Activated naive CD4-positive, alpha-beta T cell treated with anti-CD3 and anti-CD28 coated beads for 36 hours (primary cell): ENCODE results near the gene RBM46. TPM values are rescaled to one million over a fixed set of nuclear protein-coding genes. Genes with fewer than 3 reads are reported as not detected.
"Not testable (repeated sequence)": the region's sequence is repeated elsewhere in the genome, so short reads cannot be mapped to it uniquely, and the experiment has no call there.

Experiments used
- CTCF ChIA-PET: fragments of 350-600 bp; sonication (Branson Sonifier 250); formaldehyde crosslinking; loops from one replicate; lab custom pipeline; 2021; ENCODE audit warnings: antibody characterized with exemption; lab: Charles Lee
- DNase-seq: peaks from one replicate; pipeline ENCODE4 v3.0.0-alpha.2; 2020
- H3K27ac Mint-ChIP-seq: one replicate; pipeline ENCODE4 v1.8.0; 2021; ENCODE audit warnings: mild to moderate bottlenecking, mixed read lengths
- H3K27me3 Mint-ChIP-seq: one replicate; pipeline ENCODE4 v1.8.0; 2021; ENCODE audit warnings: low read depth, mixed read lengths
- H3K36me3 Mint-ChIP-seq: one replicate; pipeline ENCODE4 v1.8.0; 2021; ENCODE audit warnings: low read depth, mixed read lengths
- H3K4me1 Mint-ChIP-seq: one replicate; pipeline ENCODE4 v1.8.0; 2021; ENCODE audit warnings: low read depth, mixed read lengths
- H3K4me3 Mint-ChIP-seq: one replicate; pipeline ENCODE4 v1.8.0; 2021; ENCODE audit warnings: mild to moderate bottlenecking, moderate library complexity, mixed read lengths
- H3K9me3 Mint-ChIP-seq: one replicate; pipeline ENCODE4 v1.8.0; 2021; ENCODE audit warnings: mixed read lengths
- intact Hi-C: fragments of 100-400 bp; cut with micrococcal nuclease; formaldehyde crosslinking; loops from one replicate; pipeline ENCODE4 v1.15.1; 2023
- total RNA-seq, 2 experiments: library from RNA; stranded (reverse); gene quantifications; one replicate each; pipeline ENCODE4 v1.2.3, GENCODE V29; 2021

RBM46 gene
- total RNA-seq, 2 experiments from 2014 or later = not detected

GRCh38 chr4:154838694-154839093 is 57.6 kb downstream of the RBM46 start:
- DNase-seq = no peak
- Mint-ChIP-seq H3K4me1 (no peaks in the 10 kb centered on the region), H3K36me3 (no peaks in the 10 kb centered on the region), H3K27me3 (peaks cover 4% of the 10 kb centered on the region), H3K9me3 (no peaks in the 10 kb centered on the region), H3K4me3 (no peak overlapping the region), H3K27ac (no peak overlapping the region)
- CTCF ChIA-PET = interaction anchor here (0.6 kb wide), 1 partner anchor 152 kb away, joined by 3 read pairs; no protein-coding TSS in a partner anchor
- intact Hi-C loops = no loop called here

- no peak overlapping the region for H3K27ac Mint-ChIP-seq
- H3K4me1 Mint-ChIP-seq = no peaks in the 10 kb centered on the region
- intact Hi-C loops = loop anchor here (1.0 kb wide), 1 partner anchor 517 kb away; no protein-coding TSS in a partner anchor
- H3K27me3 Mint-ChIP-seq = no peaks in the 10 kb centered on the region
- CTCF ChIA-PET = interaction anchor here (0.5 kb wide), 1 partner anchor 49 kb away, joined by 3 read pairs; no protein-coding TSS in a partner anchor
- no peak for DNase-seq
- no peaks in the 10 kb centered on the region for H3K36me3 Mint-ChIP-seq
- no peak overlapping the region for H3K4me3 Mint-ChIP-seq
- H3K9me3 Mint-ChIP-seq = peaks cover 1% of the 10 kb centered on the region
Observed at GRCh38 chr4:154854362-154854761, 73.3 kb downstream of the RBM46 start.

- DNase-seq = no peak
- intact Hi-C loops = no loop called here
- H3K36me3 Mint-ChIP-seq = no peaks in the 10 kb centered on the region
- no peak overlapping the region for H3K27ac Mint-ChIP-seq
- H3K9me3 Mint-ChIP-seq = peaks cover 2% of the 10 kb centered on the region
- no peaks in the 10 kb centered on the region for H3K4me1 Mint-ChIP-seq
- no peak overlapping the region for H3K4me3 Mint-ChIP-seq
- CTCF ChIA-PET = no interaction called here
- H3K27me3 Mint-ChIP-seq = no peaks in the 10 kb centered on the region
Observed at GRCh38 chr4:154858166-154858565, 77.1 kb downstream of the RBM46 start.

- Mint-ChIP-seq H3K4me1 (no peaks in the 10 kb centered on the region), H3K9me3 (peaks cover 12% of the 10 kb centered on the region), H3K27ac (no peak overlapping the region), H3K4me3 (no peak overlapping the region), H3K27me3 (no peaks in the 10 kb centered on the region), H3K36me3 (no peaks in the 10 kb centered on the region)
- CTCF ChIA-PET = no interaction called here
- DNase-seq = no peak
- intact Hi-C loops = no loop called here
Observed at GRCh38 chr4:154868414-154869194, 87.5 kb downstream of the RBM46 start.

GRCh38 chr4:154869301-154869700 is 88.2 kb downstream of the RBM46 start:
- CTCF ChIA-PET = interaction anchor here (0.6 kb wide), 1 partner anchor 93 kb away, joined by 3 read pairs; no protein-coding TSS in a partner anchor
- Mint-ChIP-seq H3K36me3 (no peaks in the 10 kb centered on the region), H3K4me1 (no peaks in the 10 kb centered on the region), H3K4me3 (no peak overlapping the region), H3K27me3 (no peaks in the 10 kb centered on the region), H3K27ac (no peak overlapping the region), H3K9me3 (peaks cover 10% of the 10 kb centered on the region)
- intact Hi-C loops = no loop called here
- no peak for DNase-seq

- Mint-ChIP-seq H3K4me1 (no peaks in the 10 kb centered on the region), H3K27me3 (no peaks in the 10 kb centered on the region), H3K9me3 (peaks cover 16% of the 10 kb centered on the region), H3K36me3 (no peaks in the 10 kb centered on the region), H3K4me3 (no peak overlapping the region), H3K27ac (no peak overlapping the region)
- intact Hi-C loops = no loop called here
- CTCF ChIA-PET = no interaction called here
- DNase-seq = no peak
Observed at GRCh38 chr4:154872198-154872597, 91.1 kb downstream of the RBM46 start.

GRCh38 chr4:154874049-154874448 is 93.0 kb downstream of the RBM46 start:
- H3K4me1 Mint-ChIP-seq, CTCF ChIA-PET, H3K36me3 Mint-ChIP-seq, intact Hi-C loops, DNase-seq, H3K27me3 Mint-ChIP-seq, H3K27ac Mint-ChIP-seq, H3K4me3 Mint-ChIP-seq: not testable (repeated sequence)
- H3K9me3 Mint-ChIP-seq = peaks cover 16% of the 10 kb centered on the region

GRCh38 chr4:154877110-154877760 is 96.2 kb downstream of the RBM46 start:
- Mint-ChIP-seq H3K27ac (no peak overlapping the region), H3K27me3 (no peaks in the 10 kb centered on the region), H3K4me1 (no peaks in the 10 kb centered on the region), H3K36me3 (no peaks in the 10 kb centered on the region), H3K9me3 (peaks cover 16% of the 10 kb centered on the region), H3K4me3 (no peak overlapping the region)
- no peak for DNase-seq
- intact Hi-C loops = no loop called here
- CTCF ChIA-PET = no interaction called here

Other genes with a start within 250 kb of the RBM46 start
- gene PLRG1, start 230.9 kb upstream of the RBM46 start, total RNA-seq = 100 to 1,000 TPM; 113 to 116 TPM
- gene FGB, start 218.3 kb upstream of the RBM46 start, total RNA-seq = not detected
- not detected for gene FGA, start 190.5 kb upstream of the RBM46 start, total RNA-seq
- gene FGG, start 168.6 kb upstream of the RBM46 start, total RNA-seq = not detected
- not detected for gene LRAT, start 37.3 kb upstream of the RBM46 start, total RNA-seq